ENCODE measurements around the gene HECTD2.
"Not testable (repeated sequence)": the region's sequence is repeated elsewhere in the genome, so short reads cannot be mapped to it uniquely, and the experiment has no call there.

The HECTD2 gene

GRCh38 chr10:91415816-91416215 is 5.7 kb downstream of the HECTD2 start:
- DNase-seq = no peak

GRCh38 chr10:91416339-91416855 is 6.3 kb downstream of the HECTD2 start:
- DNase-seq = no peak

GRCh38 chr10:91418416-91418815 is 8.3 kb downstream of the HECTD2 start:
- DNase-seq = no peak

GRCh38 chr10:91420868-91421267 is 10.7 kb downstream of the HECTD2 start:
- no peak for DNase-seq

GRCh38 chr10:91422915-91423314 is 12.8 kb downstream of the HECTD2 start:
- no peak for DNase-seq

- DNase-seq = no peak
Observed at GRCh38 chr10:91424016-91424415, 13.9 kb downstream of the HECTD2 start.

- DNase-seq = no peak
Observed at GRCh38 chr10:91432175-91432574, 22.0 kb downstream of the HECTD2 start.

GRCh38 chr10:91433620-91434019 is 23.5 kb downstream of the HECTD2 start:
- DNase-seq = no peak

- DNase-seq = no peak
Observed at GRCh38 chr10:91434041-91434440, 23.9 kb downstream of the HECTD2 start.

- no peak for DNase-seq
Observed at GRCh38 chr10:91435241-91435640, 25.1 kb downstream of the HECTD2 start.

- not testable (repeated sequence) for DNase-seq
Observed at GRCh38 chr10:91438228-91438627, 28.1 kb downstream of the HECTD2 start.

- DNase-seq = no peak
Observed at GRCh38 chr10:91444211-91445182, 34.4 kb downstream of the HECTD2 start.

- no peak for DNase-seq
Observed at GRCh38 chr10:91452063-91452462, 41.9 kb downstream of the HECTD2 start.

GRCh38 chr10:91453535-91453934 is 43.4 kb downstream of the HECTD2 start:
- no peak for DNase-seq

GRCh38 chr10:91455135-91455534 is 45.0 kb downstream of the HECTD2 start:
- DNase-seq = not testable (repeated sequence)

GRCh38 chr10:91460681-91461080 is 50.5 kb downstream of the HECTD2 start:
- DNase-seq = no peak

GRCh38 chr10:91462423-91462822 is 52.3 kb downstream of the HECTD2 start:
- no peak for DNase-seq

- no peak for DNase-seq
Observed at GRCh38 chr10:91464500-91464899, 54.4 kb downstream of the HECTD2 start.

- DNase-seq = no peak
Observed at GRCh38 chr10:91465261-91465660, 55.1 kb downstream of the HECTD2 start.

GRCh38 chr10:91467114-91467513 is 57.0 kb downstream of the HECTD2 start:
- no peak for DNase-seq

GRCh38 chr10:91471602-91472001 is 61.5 kb downstream of the HECTD2 start:
- DNase-seq = no peak

GRCh38 chr10:91472911-91473310 is 62.8 kb downstream of the HECTD2 start:
- no peak for DNase-seq

GRCh38 chr10:91474009-91474408 is 63.9 kb downstream of the HECTD2 start:
- no peak for DNase-seq

- no peak for DNase-seq
Observed at GRCh38 chr10:91477236-91477635, 67.1 kb downstream of the HECTD2 start.

Measured in CD4-positive, alpha-beta T cell treated with Interleukin-1 beta for 1 hour (primary cell).